GM19452 (cell line): Measurements from ENCODE around the gene CRADD.

Source experiments
- ATAC-seq: cut with Tn5 transposase; IDR thresholded peaks from one replicate; pipeline ENCODE4 v1.9.1; 2021; ENCODE audit not compliant: unreplicated experiment

CRADD gene

GRCh38 chr12:93892423-93893268, 215.5 kb downstream of the CRADD start:
- no peak for ATAC-seq

- ATAC-seq, result no peak
Observed at GRCh38 chr12:93894391-93895088, 217.4 kb downstream of the CRADD start.

GRCh38 chr12:93895089-93895445, 217.9 kb downstream of the CRADD start:
- no peak for ATAC-seq

- ATAC-seq, result no peak
Observed at GRCh38 chr12:93896427-93896826, 219.3 kb downstream of the CRADD start.

- no peak for ATAC-seq
Observed at GRCh38 chr12:93896952-93897351, 219.8 kb downstream of the CRADD start.

GRCh38 chr12:93901739-93902138, 224.6 kb downstream of the CRADD start:
- ATAC-seq, result no peak

GRCh38 chr12:93902192-93902591, 225.0 kb downstream of the CRADD start:
- no peak for ATAC-seq

- no peak for ATAC-seq
Observed at GRCh38 chr12:93902736-93903562, 225.8 kb downstream of the CRADD start.

- no peak for ATAC-seq
Observed at GRCh38 chr12:93904124-93904523, 226.9 kb downstream of the CRADD start.

GRCh38 chr12:93908264-93908663, 231.1 kb downstream of the CRADD start:
- no peak for ATAC-seq

- no peak for ATAC-seq
Observed at GRCh38 chr12:93908846-93909567, 231.8 kb downstream of the CRADD start.

- ATAC-seq, result no peak
Observed at GRCh38 chr12:93911396-93911795, 234.2 kb downstream of the CRADD start.

- no peak for ATAC-seq
Observed at GRCh38 chr12:93912086-93912733, 235.0 kb downstream of the CRADD start.

GRCh38 chr12:93913845-93914244, 236.7 kb downstream of the CRADD start:
- no peak for ATAC-seq

GRCh38 chr12:93914281-93914680, 237.1 kb downstream of the CRADD start:
- no peak for ATAC-seq

GRCh38 chr12:93915411-93915810, 238.2 kb downstream of the CRADD start:
- no peak for ATAC-seq

GRCh38 chr12:93916402-93916801, 239.2 kb downstream of the CRADD start:
- no peak for ATAC-seq

- no peak for ATAC-seq
Observed at GRCh38 chr12:93918262-93918661, 241.1 kb downstream of the CRADD start.

- ATAC-seq, result no peak
Observed at GRCh38 chr12:93918900-93919299, 241.7 kb downstream of the CRADD start.

GRCh38 chr12:93921521-93921920, 244.3 kb downstream of the CRADD start:
- ATAC-seq, result no peak
